Measurements from ENCODE around the gene ALKAL2.

DNA sequence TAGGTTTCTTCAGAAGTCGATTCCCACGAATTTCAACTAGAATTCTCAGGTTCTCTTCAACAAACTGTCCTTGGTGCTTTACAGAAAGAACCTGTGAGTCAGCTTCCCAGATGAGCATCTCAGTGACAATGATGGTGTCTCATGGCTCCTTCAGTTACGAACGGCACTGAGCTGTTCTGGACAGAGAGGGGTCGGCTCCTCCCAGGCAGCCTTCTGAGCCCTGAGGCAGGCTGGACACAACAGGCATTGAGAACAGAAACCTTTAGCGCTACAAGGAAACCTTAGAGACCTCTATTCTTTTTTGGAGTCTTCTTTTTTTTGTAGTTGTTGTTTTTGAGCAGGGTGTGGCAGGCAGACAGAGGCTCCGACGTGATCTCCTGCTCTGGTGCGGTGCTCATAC, 35.1 kb upstream of the ALKAL2 start:
- TF ChIP-seq, protein P1, sequence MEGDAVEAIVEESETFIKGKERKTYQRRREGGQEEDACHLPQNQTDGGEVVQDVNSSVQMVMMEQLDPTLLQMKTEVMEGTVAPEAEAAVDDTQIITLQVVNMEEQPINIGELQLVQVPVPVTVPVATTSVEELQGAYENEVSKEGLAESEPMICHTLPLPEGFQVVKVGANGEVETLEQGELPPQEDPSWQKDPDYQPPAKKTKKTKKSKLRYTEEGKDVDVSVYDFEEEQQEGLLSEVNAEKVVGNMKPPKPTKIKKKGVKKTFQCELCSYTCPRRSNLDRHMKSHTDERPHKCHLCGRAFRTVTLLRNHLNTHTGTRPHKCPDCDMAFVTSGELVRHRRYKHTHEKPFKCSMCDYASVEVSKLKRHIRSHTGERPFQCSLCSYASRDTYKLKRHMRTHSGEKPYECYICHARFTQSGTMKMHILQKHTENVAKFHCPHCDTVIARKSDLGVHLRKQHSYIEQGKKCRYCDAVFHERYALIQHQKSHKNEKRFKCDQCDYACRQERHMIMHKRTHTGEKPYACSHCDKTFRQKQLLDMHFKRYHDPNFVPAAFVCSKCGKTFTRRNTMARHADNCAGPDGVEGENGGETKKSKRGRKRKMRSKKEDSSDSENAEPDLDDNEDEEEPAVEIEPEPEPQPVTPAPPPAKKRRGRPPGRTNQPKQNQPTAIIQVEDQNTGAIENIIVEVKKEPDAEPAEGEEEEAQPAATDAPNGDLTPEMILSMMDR (conservative IDR thresholded peaks at IDR 0.05 in 1 of 2, IDR thresholded peaks at IDR 0.05 in 1 of 2; ENCODE audit: low read depth in 1 of 2, low read length in 2 of 2) = no peak
- no peak for TF ChIP-seq EZH2 (IDR thresholded peaks at IDR 0.05; ENCODE audit: low read length, missing control alignments)
